H9 (cell line): ENCODE results near the gene ADAMTSL3. TPM values are rescaled to one million over a fixed set of nuclear protein-coding genes. Genes with fewer than 3 reads are reported as not detected.

Experiments used
- DNase-seq: peaks from one replicate; pipeline ENCODE4 v3.0.0-alpha.2; 2017
- H2AFZ ChIP-seq: one replicate; pipeline ENCODE4 v1.6.1; 2013; ENCODE audit warnings: mild to moderate bottlenecking, low read length, control low read depth, moderate library complexity
- H2AK5ac ChIP-seq: 2 replicates; pipeline ENCODE4 v1.6.1; 2013; ENCODE audit warnings: low read length, control low read depth, mixed read lengths; ENCODE audit not compliant: insufficient read length
- H2BK120ac ChIP-seq: one replicate; pipeline ENCODE4 v1.6.1; 2013; ENCODE audit warnings: low read depth, mild to moderate bottlenecking, low read length, control low read depth, inconsistent platforms; ENCODE audit not compliant: poor library complexity, severe bottlenecking
- H2BK12ac ChIP-seq: 2 replicates; pipeline ENCODE4 v1.6.1; 2013; ENCODE audit warnings: low read length, control low read depth, mixed read lengths, low read depth; ENCODE audit not compliant: insufficient read length
- H2BK15ac ChIP-seq: 2 replicates; pipeline ENCODE4 v1.6.1; 2013; ENCODE audit warnings: low read depth, low read length, control low read depth
- H2BK20ac ChIP-seq: one replicate; pipeline ENCODE4 v1.6.1; 2013; ENCODE audit warnings: low read depth, mild to moderate bottlenecking, low read length, control low read depth, inconsistent platforms; ENCODE audit not compliant: poor library complexity, severe bottlenecking
- H2BK5ac ChIP-seq: 2 replicates; pipeline ENCODE4 v1.6.1; 2013; ENCODE audit warnings: low read length, control low read depth, mixed read lengths; ENCODE audit not compliant: insufficient read length
- H3K14ac ChIP-seq: 2 replicates; pipeline ENCODE4 v1.6.1; 2013; ENCODE audit warnings: low read length, control low read depth; ENCODE audit not compliant: insufficient read depth
- H3K18ac ChIP-seq: 2 replicates; pipeline ENCODE4 v1.6.1; 2013; ENCODE audit warnings: low read depth, mild to moderate bottlenecking, mixed read lengths, low read length, control low read depth; ENCODE audit not compliant: insufficient read length
- H3K23ac ChIP-seq: 2 replicates; pipeline ENCODE4 v1.6.1; 2013; ENCODE audit warnings: low read length, control low read depth, mixed read lengths, low read depth; ENCODE audit not compliant: insufficient read length
- H3K23me2 ChIP-seq: 2 replicates; pipeline ENCODE4 v1.6.1; 2013; ENCODE audit warnings: low read depth, mild to moderate bottlenecking, mixed read lengths, low read length, control low read depth; ENCODE audit not compliant: insufficient read length, poor library complexity, severe bottlenecking
- H3K27ac ChIP-seq: 2 replicates; pipeline ENCODE4 v1.5.1; 2013; ENCODE audit warnings: low read length, control low read depth, mixed read lengths, low read depth; ENCODE audit not compliant: insufficient read length
- H3K27me3 ChIP-seq: 2 replicates; pipeline ENCODE4 v1.6.1; 2013; ENCODE audit warnings: low read length, control low read depth, inconsistent platforms; ENCODE audit not compliant: insufficient read depth
- H3K4ac ChIP-seq: 2 replicates; pipeline ENCODE4 v1.6.1; 2013; ENCODE audit warnings: low read depth, mild to moderate bottlenecking, control low read depth, inconsistent platforms, low read length, moderate library complexity
- H3K4me1 ChIP-seq: 2 replicates; pipeline ENCODE4 v1.6.1; 2013; ENCODE audit warnings: low read length, control low read depth, inconsistent platforms; ENCODE audit not compliant: insufficient read depth
- H3K4me2 ChIP-seq: 2 replicates; pipeline ENCODE4 v1.6.1; 2013; ENCODE audit warnings: low read length, control low read depth, mixed read lengths; ENCODE audit not compliant: insufficient read length, insufficient read depth
- H3K56ac ChIP-seq: 2 replicates; pipeline ENCODE4 v1.6.1; 2013; ENCODE audit warnings: low read depth, mild to moderate bottlenecking, mixed read lengths, low read length, control low read depth; ENCODE audit not compliant: insufficient read length
- H3K79me1 ChIP-seq: 2 replicates; pipeline ENCODE4 v1.6.1; 2013; ENCODE audit warnings: low read depth, mild to moderate bottlenecking, moderate library complexity, low read length, control low read depth, inconsistent platforms; ENCODE audit not compliant: insufficient read depth, poor library complexity, severe bottlenecking
- H3K79me2 ChIP-seq: 2 replicates; pipeline ENCODE4 v1.6.1; 2013; ENCODE audit warnings: low read length, control low read depth, inconsistent platforms; ENCODE audit not compliant: insufficient read depth
- H3K9ac ChIP-seq: 2 replicates; pipeline ENCODE4 v1.6.1; 2013; ENCODE audit warnings: low read length, control low read depth, mixed read lengths; ENCODE audit not compliant: insufficient read length; ENCODE audit errors: extremely low read depth
- H3K9me3 ChIP-seq: one replicate; pipeline ENCODE4 v1.6.1; 2013; ENCODE audit warnings: low read depth, low read length, inconsistent platforms; ENCODE audit not compliant: control insufficient read depth
- H3T11ph ChIP-seq: one replicate; pipeline ENCODE4 v1.6.1; 2013; ENCODE audit warnings: mild to moderate bottlenecking, low read length, control low read depth, inconsistent platforms
- H4K20me1 ChIP-seq: one replicate; pipeline ENCODE4 v1.6.1; 2013; ENCODE audit not compliant: control insufficient read depth, insufficient read length, insufficient read depth
- H4K5ac ChIP-seq: 2 replicates; pipeline ENCODE4 v1.6.1; 2013; ENCODE audit warnings: low read depth, mild to moderate bottlenecking, mixed read lengths, low read length, control low read depth; ENCODE audit not compliant: insufficient read length
- H4K8ac ChIP-seq: replicated peaks from 2 replicates; pipeline ENCODE4 v1.6.1; 2013; ENCODE audit warnings: low read length, control low read depth, mixed read lengths, low read depth; ENCODE audit not compliant: insufficient read length
- H4K91ac ChIP-seq: 2 replicates; pipeline ENCODE4 v1.6.1; 2013; ENCODE audit warnings: low read depth, mild to moderate bottlenecking, moderate library complexity, mixed read lengths, low read length, control low read depth; ENCODE audit not compliant: insufficient read length
- H3K27ac Mint-ChIP-seq, 3 experiments: 2 replicates in 2 of 3; 3 replicates in 1 of 3; pipeline ENCODE4 v1.8.0; 2020 to 2021; ENCODE audit warnings: mixed read lengths in 3 of 3, mild to moderate bottlenecking in 1 of 3, moderate library complexity in 1 of 3
- H3K27me3 Mint-ChIP-seq: 2 replicates; pipeline ENCODE4 v1.8.0; 2021; ENCODE audit warnings: low read depth, mild to moderate bottlenecking, moderate library complexity, mixed read lengths
- H3K36me3 Mint-ChIP-seq, 3 experiments: 2 replicates in 2 of 3; 3 replicates in 1 of 3; pipeline ENCODE4 v1.8.0; 2020 to 2021; ENCODE audit warnings: low read depth in 3 of 3, mixed read lengths in 3 of 3; ENCODE audit not compliant: insufficient read depth in 1 of 3
- H3K4me1 Mint-ChIP-seq, 2 experiments: 2 replicates each; pipeline ENCODE4 v1.8.0; 2020; ENCODE audit warnings: mixed read lengths in 2 of 2
- H3K4me3 Mint-ChIP-seq, 2 experiments: 2 replicates in 1 of 2; 3 replicates in 1 of 2; pipeline ENCODE4 v1.8.0; 2020 to 2021; ENCODE audit warnings: mild to moderate bottlenecking in 2 of 2, mixed read lengths in 2 of 2, moderate library complexity in 1 of 2
- H3K9me3 Mint-ChIP-seq, 2 experiments: 2 replicates in 1 of 2; 3 replicates in 1 of 2; pipeline ENCODE4 v1.8.0; 2020; ENCODE audit warnings: mild to moderate bottlenecking in 2 of 2, mixed read lengths in 2 of 2, moderate library complexity in 1 of 2
- WGBS: extraction: QIAGEN DNeasy Blood & Tissue Kit; methylation state at CpG from one replicate; pipeline ENCODE4 v1.1.7; 2013; ENCODE audit warnings: missing lambda C conversion rate, low lambda C conversion rate, mixed read lengths; ENCODE audit not compliant: insufficient read length; ENCODE audit errors: extremely low coverage; 5-methylcytosine and 5-hydroxymethylcytosine counted together
- total RNA-seq: library from RNA; stranded (reverse); gene quantifications from 2 replicates; pipeline ENCODE4 v1.2.1, GENCODE V29; 2021
- TF ChIP-seq, protein P1 (sequence below): fragments of 200-600 bp; sonication (generic); conservative IDR thresholded peaks from 3 replicates; pipeline ENCODE4 v1.8.0; 2021; ENCODE audit warnings: antibody characterized with exemption, mild to moderate bottlenecking

ADAMTSL3 gene
- total RNA-seq, 1 experiment from 2014 or later: 0.39 TPM

DNA sequence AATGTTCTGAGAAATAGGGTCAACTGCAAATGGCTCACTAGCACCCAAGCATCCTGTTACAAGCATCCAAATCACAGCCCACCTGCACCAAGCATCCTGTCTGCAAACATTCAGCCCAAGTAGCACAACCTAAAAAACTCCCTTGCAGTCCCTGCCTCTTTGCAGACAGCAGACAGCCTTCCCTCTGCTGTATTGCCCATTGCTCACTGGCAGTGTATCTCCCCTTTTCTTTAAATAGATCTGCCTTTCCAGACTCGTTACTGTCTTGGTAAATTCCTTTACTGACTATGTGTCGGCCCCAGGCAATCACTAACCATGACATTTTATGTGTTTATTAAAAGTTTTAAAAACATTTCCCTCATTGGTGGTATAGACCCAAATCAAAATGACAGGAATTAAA is 155.4 kb downstream of the ADAMTSL3 start:
- H3K4me2 ChIP-seq: no peak overlapping the region
- Mint-ChIP-seq H3K27me3 (peaks cover 3% of the 10 kb centered on the region; the same call in 1 of the 2 replicates), H3K4me3 (no peak overlapping the region), H3K9me3 (peaks cover 11 to 12% of the 10 kb centered on the region in 2 experiments; a peak in 3 of 5 replicates), H3K36me3 (0 out of 7 replicates have a peak, but pooled peaks cover 0 to 7% (median 0%) of the 10 kb centered on the region in 3 experiments), H3K27ac (peak overlapping the region in 1 of 3 experiments; percentile 56; a peak in 1 of 7 replicates), H3K4me1 (no peaks in the 10 kb centered on the region)
- no peak overlapping the region for H4K5ac ChIP-seq
- no peak overlapping the region for H3K9ac ChIP-seq
- H3K14ac ChIP-seq: no peak overlapping the region
- H3K27me3 ChIP-seq: no peaks in the 10 kb centered on the region
- no peak overlapping the region for H3T11ph ChIP-seq
- no CpG with 5 or more reads among the region's 2 CpGs for WGBS
- H3K79me2 ChIP-seq: no peaks in the 10 kb centered on the region
- no peak for DNase-seq
- no peak overlapping the region for H4K91ac ChIP-seq
- H3K23me2 ChIP-seq: no peaks in the 10 kb centered on the region
- H3K27ac ChIP-seq: no peak overlapping the region
- no peak overlapping the region for H2AFZ ChIP-seq
- no peak overlapping the region for H2BK15ac ChIP-seq
- no peaks in the 10 kb centered on the region for H3K79me1 ChIP-seq
- H3K9me3 ChIP-seq: no peaks in the 10 kb centered on the region
- H2AK5ac ChIP-seq: no peak overlapping the region
- no peak overlapping the region for H2BK20ac ChIP-seq
- H3K4me1 ChIP-seq: no peaks in the 10 kb centered on the region
- TF ChIP-seq, protein P1, sequence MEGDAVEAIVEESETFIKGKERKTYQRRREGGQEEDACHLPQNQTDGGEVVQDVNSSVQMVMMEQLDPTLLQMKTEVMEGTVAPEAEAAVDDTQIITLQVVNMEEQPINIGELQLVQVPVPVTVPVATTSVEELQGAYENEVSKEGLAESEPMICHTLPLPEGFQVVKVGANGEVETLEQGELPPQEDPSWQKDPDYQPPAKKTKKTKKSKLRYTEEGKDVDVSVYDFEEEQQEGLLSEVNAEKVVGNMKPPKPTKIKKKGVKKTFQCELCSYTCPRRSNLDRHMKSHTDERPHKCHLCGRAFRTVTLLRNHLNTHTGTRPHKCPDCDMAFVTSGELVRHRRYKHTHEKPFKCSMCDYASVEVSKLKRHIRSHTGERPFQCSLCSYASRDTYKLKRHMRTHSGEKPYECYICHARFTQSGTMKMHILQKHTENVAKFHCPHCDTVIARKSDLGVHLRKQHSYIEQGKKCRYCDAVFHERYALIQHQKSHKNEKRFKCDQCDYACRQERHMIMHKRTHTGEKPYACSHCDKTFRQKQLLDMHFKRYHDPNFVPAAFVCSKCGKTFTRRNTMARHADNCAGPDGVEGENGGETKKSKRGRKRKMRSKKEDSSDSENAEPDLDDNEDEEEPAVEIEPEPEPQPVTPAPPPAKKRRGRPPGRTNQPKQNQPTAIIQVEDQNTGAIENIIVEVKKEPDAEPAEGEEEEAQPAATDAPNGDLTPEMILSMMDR: no peak
- no peak overlapping the region for H3K23ac ChIP-seq
- H4K20me1 ChIP-seq: no peaks in the 10 kb centered on the region
- H2BK120ac ChIP-seq: no peak overlapping the region
- H3K56ac ChIP-seq: no peak overlapping the region
- no peak overlapping the region for H3K18ac ChIP-seq
- no peak overlapping the region for H2BK5ac ChIP-seq
- H3K4ac ChIP-seq: no peak overlapping the region
- no peak overlapping the region for H2BK12ac ChIP-seq
- no peak overlapping the region for H4K8ac ChIP-seq
